Measurements from ENCODE around the gene UFC1.

DNA sequence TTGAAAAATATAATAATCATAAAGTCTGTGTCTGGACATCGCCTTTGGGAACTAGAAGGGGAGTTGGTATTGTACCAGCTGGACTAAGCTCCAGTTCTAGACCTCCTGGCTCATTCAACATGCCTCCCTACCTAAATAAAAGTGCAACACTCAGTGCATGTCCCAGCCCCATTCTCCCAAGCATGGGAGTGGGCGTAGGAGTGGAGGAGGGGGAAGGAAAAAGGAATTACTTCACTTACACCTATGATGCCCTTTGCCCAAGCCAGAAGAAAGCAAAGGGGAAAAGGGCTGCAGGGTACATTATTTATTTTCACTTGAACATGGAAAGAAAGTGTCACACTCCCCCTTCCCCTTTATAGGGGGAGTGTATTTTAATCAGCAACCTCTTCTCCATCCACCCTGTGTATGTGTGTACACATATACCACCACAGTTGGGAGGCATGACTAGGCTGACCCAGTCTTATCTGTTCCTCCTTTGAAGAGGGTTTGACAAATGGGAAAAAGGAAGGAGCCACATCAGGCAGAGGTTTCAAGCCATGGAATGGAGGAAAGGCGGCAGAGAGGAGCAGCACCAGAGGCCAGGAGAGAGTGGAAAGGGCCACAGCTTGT lies 32.6 kb upstream of the UFC1 start:
- TF ChIP-seq, protein P1, sequence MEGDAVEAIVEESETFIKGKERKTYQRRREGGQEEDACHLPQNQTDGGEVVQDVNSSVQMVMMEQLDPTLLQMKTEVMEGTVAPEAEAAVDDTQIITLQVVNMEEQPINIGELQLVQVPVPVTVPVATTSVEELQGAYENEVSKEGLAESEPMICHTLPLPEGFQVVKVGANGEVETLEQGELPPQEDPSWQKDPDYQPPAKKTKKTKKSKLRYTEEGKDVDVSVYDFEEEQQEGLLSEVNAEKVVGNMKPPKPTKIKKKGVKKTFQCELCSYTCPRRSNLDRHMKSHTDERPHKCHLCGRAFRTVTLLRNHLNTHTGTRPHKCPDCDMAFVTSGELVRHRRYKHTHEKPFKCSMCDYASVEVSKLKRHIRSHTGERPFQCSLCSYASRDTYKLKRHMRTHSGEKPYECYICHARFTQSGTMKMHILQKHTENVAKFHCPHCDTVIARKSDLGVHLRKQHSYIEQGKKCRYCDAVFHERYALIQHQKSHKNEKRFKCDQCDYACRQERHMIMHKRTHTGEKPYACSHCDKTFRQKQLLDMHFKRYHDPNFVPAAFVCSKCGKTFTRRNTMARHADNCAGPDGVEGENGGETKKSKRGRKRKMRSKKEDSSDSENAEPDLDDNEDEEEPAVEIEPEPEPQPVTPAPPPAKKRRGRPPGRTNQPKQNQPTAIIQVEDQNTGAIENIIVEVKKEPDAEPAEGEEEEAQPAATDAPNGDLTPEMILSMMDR (optimal IDR thresholded peaks at IDR 0.05 in 1 of 3, IDR thresholded peaks at IDR 0.05 in 1 of 3, conservative IDR thresholded peaks at IDR 0.05 in 1 of 3; ENCODE audit: extremely low read depth in 1 of 3, insufficient read depth in 2 of 3, low read length in 3 of 3) = no peak
- no peak for TF ChIP-seq EZH2 (IDR thresholded peaks at IDR 0.05; ENCODE audit: low read length)

Data from keratinocyte (primary cell).